A549 (cell line): ENCODE measurements around the gene LRRC61.
"Not testable (repeated sequence)": the region's sequence is repeated elsewhere in the genome, so short reads cannot be mapped to it uniquely, and the experiment has no call there.

Source experiments
- BHLHE40 ChIP-seq: IDR thresholded peaks from 2 replicates; pipeline ENCODE4 v1.6.1; 2012; ENCODE audit warnings: low read depth, low read length, inconsistent platforms
- CBX2 ChIP-seq: fragments of 200-600 bp; sonication (generic); IDR thresholded peaks from 2 replicates; pipeline ENCODE4 v1.6.1; 2016; ENCODE audit warnings: low read depth, mild to moderate bottlenecking, borderline replicate concordance
- CEBPB ChIP-seq, 2 experiments: fragments of >200 bp in 1 of 2; sonication (Bioruptor Twin) in 1 of 2; formaldehyde crosslinking in 1 of 2; IDR thresholded peaks; 2 replicates each; pipeline ENCODE4 v1.6.1; 2012 to 2016
- CHD2 ChIP-seq: fragments of 150-350 bp; IDR thresholded peaks from 2 replicates; pipeline ENCODE4 v1.6.1; 2014; ENCODE audit warnings: low read length; ENCODE audit not compliant: partially characterized antibody
- CTCF ChIP-seq: fragments of >200 bp; sonication (Bioruptor Twin); formaldehyde crosslinking; IDR thresholded peaks from 3 replicates; pipeline ENCODE4 v1.5.1; 2016
- HMGXB4 ChIP-seq: fragments of 250-450 bp; sonication (Bioruptor Pico); IDR thresholded peaks from 2 replicates; pipeline ENCODE4 v1.5.0; 2021; ENCODE audit warnings: mild to moderate bottlenecking, moderate library complexity, borderline replicate concordance
- MAFK ChIP-seq: fragments of 450-650 bp; IDR thresholded peaks from 2 replicates; pipeline ENCODE4 v1.6.1; 2014; ENCODE audit not compliant: partially characterized antibody
- MAX ChIP-seq: IDR thresholded peaks from 2 replicates; pipeline ENCODE4 v1.6.1; 2012
- POLR2A ChIP-seq: IDR thresholded peaks from 2 replicates; pipeline ENCODE4 v1.6.1; 2012; ENCODE audit warnings: mild to moderate bottlenecking, low read length
- RAD21 ChIP-seq, 2 experiments: fragments of >200 bp in 1 of 2; sonication (Bioruptor Twin) in 1 of 2; formaldehyde crosslinking in 1 of 2; IDR thresholded peaks in 1 of 2; conservative IDR thresholded peaks in 1 of 2; 2 replicates in 1 of 2; 3 replicates in 1 of 2; pipeline ENCODE4 v1.6.1; 2012 to 2018; ENCODE audit warnings: inconsistent platforms in 1 of 2

- not testable (repeated sequence) for TF ChIP-seq POLR2A; CTCF; CBX2; BHLHE40; MAX; MAFK; CEBPB (IDR thresholded peaks at IDR 0.05); CHD2; RAD21 (conservative IDR thresholded peaks at IDR 0.05 in 1 of 2, IDR thresholded peaks at IDR 0.05 in 1 of 2); HMGXB4 (CRISPR knock-in tag)
Observed at GRCh38 chr7:150278383-150278782, 44.8 kb upstream of the LRRC61 start.
